ENCODE measurements around the gene PALLD. TPM values are rescaled to one million over a fixed set of nuclear protein-coding genes. Genes with fewer than 3 reads are reported as not detected.

PALLD gene
- polyA plus RNA-seq, 1 donor (not counting 4 experiments of a cell fraction or from before 2014, with no cell fraction given), result 136 TPM

GRCh38 chr4:168900080-168900479 is 403.2 kb downstream of the PALLD start:
- H3K9me3 ChIP-seq (ENCODE audit: control insufficient read depth, low read depth, low read length), result no peaks in the 10 kb centered on the region
- DNase-seq (ENCODE audit: low read depth, low spot score) (no peak), FAIRE-seq (no peak)
- dilution Hi-C loops (cut with MboI; ENCODE audit: extremely low pct_ligation_motif_present, low sequenced_read_pairs), result no loop called here
- TF ChIP-seq EZH2 (IDR thresholded peaks at IDR 0.05; ENCODE audit: low read length), result no peak
- TF ChIP-seq CTCF (optimal IDR thresholded peaks at IDR 0.05 in 1 of 3, IDR thresholded peaks at IDR 0.05 in 1 of 3, conservative IDR thresholded peaks at IDR 0.05 in 1 of 3; ENCODE audit: extremely low read depth in 1 of 3, insufficient read depth in 2 of 3, low read length in 3 of 3), result no peak
- no peaks in the 10 kb centered on the region for H3K4me1 ChIP-seq (ENCODE audit: control insufficient read depth, extremely low read depth, insufficient read depth, low read length)
- no peak overlapping the region for H3K9ac ChIP-seq (ENCODE audit: control insufficient read depth, extremely low read depth, insufficient read depth, low read length)
- no peak overlapping the region for H3K4me2 ChIP-seq (ENCODE audit: control insufficient read depth, extremely low read depth, insufficient read depth, low read depth, low read length)
- no peaks in the 10 kb centered on the region for H3K27me3 ChIP-seq (ENCODE audit: control insufficient read depth, extremely low read depth, insufficient read depth, low read length)
- H4K20me1 ChIP-seq (ENCODE audit: control insufficient read depth, extremely low read depth, insufficient read depth, low read length), result no peaks in the 10 kb centered on the region
- no peak overlapping the region for H3K4me3 ChIP-seq (ENCODE audit: control insufficient read depth in 2 of 3, extremely low read depth in 1 of 3, insufficient read depth in 2 of 3, low read depth in 1 of 3, low read length in 3 of 3)
- H3K79me2 ChIP-seq (ENCODE audit: control insufficient read depth, insufficient read depth, low read length), result peaks cover 2% of the 10 kb centered on the region
- peaks cover 29 to 33% of the 10 kb centered on the region in 2 experiments for H3K36me3 ChIP-seq (ENCODE audit: control insufficient read depth in 2 of 2, extremely low read depth in 1 of 2, insufficient read depth in 2 of 2, low read length in 2 of 2)
- H3K9me1 ChIP-seq (ENCODE audit: control insufficient read depth, extremely low read depth, insufficient read depth, low read length), result no peaks in the 10 kb centered on the region
- no peak overlapping the region for H2AFZ ChIP-seq (ENCODE audit: control insufficient read depth, low read length)
- H3K27ac ChIP-seq (ENCODE audit: control insufficient read depth, insufficient read depth, low read length), result no peak overlapping the region

GRCh38 chr4:168907119-168907698 is 410.4 kb downstream of the PALLD start:
- Histone ChIP-seq H3K27me3 (ENCODE audit: control insufficient read depth, extremely low read depth, insufficient read depth, low read length) (no peaks in the 10 kb centered on the region), H3K9me3 (ENCODE audit: control insufficient read depth, low read depth, low read length) (no peaks in the 10 kb centered on the region), H2AFZ (ENCODE audit: control insufficient read depth, low read length) (no peak overlapping the region), H3K36me3 (ENCODE audit: control insufficient read depth in 2 of 2, extremely low read depth in 1 of 2, insufficient read depth in 2 of 2, low read length in 2 of 2) (peaks cover 22 to 40% of the 10 kb centered on the region in 2 experiments), H3K9me1 (ENCODE audit: control insufficient read depth, extremely low read depth, insufficient read depth, low read length) (no peaks in the 10 kb centered on the region), H3K27ac (ENCODE audit: control insufficient read depth, insufficient read depth, low read length) (no peak overlapping the region), H3K4me1 (ENCODE audit: control insufficient read depth, extremely low read depth, insufficient read depth, low read length) (no peaks in the 10 kb centered on the region), H3K9ac (ENCODE audit: control insufficient read depth, extremely low read depth, insufficient read depth, low read length) (no peak overlapping the region), H3K79me2 (ENCODE audit: control insufficient read depth, insufficient read depth, low read length) (peaks cover 5% of the 10 kb centered on the region), H3K4me2 (ENCODE audit: control insufficient read depth, extremely low read depth, insufficient read depth, low read depth, low read length) (no peak overlapping the region), H3K4me3 (ENCODE audit: control insufficient read depth in 2 of 3, extremely low read depth in 1 of 3, insufficient read depth in 2 of 3, low read depth in 1 of 3, low read length in 3 of 3) (no peak overlapping the region), H4K20me1 (ENCODE audit: control insufficient read depth, extremely low read depth, insufficient read depth, low read length) (no peaks in the 10 kb centered on the region)
- no peak for DNase-seq (ENCODE audit: low read depth, low spot score)
- no peak for TF ChIP-seq EZH2 (IDR thresholded peaks at IDR 0.05; ENCODE audit: low read length)
- no peak for TF ChIP-seq CTCF (optimal IDR thresholded peaks at IDR 0.05 in 1 of 3, IDR thresholded peaks at IDR 0.05 in 1 of 3, conservative IDR thresholded peaks at IDR 0.05 in 1 of 3; ENCODE audit: extremely low read depth in 1 of 3, insufficient read depth in 2 of 3, low read length in 3 of 3)
- dilution Hi-C loops (cut with MboI; ENCODE audit: extremely low pct_ligation_motif_present, low sequenced_read_pairs), result no loop called here
- FAIRE-seq, result no peak

Measured in keratinocyte (primary cell).